CD4-positive, alpha-beta T cell treated with Interleukin-10 for 1 hour (primary cell): ENCODE measurements around the gene RECK.
"Not testable (repeated sequence)": the region's sequence is repeated elsewhere in the genome, so short reads cannot be mapped to it uniquely, and the experiment has no call there.

Experiments
- DNase-seq: peaks from one replicate; pipeline ENCODE4 v3.0.0-alpha.2; 2020

The RECK gene

GRCh38 chr9:36142510-36143244, 106.0 kb downstream of the RECK start:
- DNase-seq, result peak; percentile 28

DNA sequence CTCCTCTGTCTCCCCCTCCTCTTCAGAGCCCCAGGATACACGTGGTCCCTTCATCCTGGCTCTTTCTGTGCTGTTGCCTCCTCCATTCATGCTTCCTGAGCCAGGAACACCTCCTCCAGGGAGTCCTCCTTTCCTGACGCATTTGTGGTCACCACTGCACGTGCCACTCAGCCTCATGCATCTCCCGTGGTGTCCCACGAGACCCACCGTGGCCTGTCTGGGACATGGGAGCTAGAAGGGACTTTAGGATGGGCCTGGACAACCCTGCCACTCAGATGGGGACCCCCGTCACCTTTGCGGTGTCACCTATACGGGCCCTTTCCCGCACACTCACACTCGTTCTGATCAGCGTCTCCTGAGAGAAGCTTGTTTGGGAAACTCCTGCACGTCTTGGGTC, 106.5 kb downstream of the RECK start:
- no peak for DNase-seq

DNA sequence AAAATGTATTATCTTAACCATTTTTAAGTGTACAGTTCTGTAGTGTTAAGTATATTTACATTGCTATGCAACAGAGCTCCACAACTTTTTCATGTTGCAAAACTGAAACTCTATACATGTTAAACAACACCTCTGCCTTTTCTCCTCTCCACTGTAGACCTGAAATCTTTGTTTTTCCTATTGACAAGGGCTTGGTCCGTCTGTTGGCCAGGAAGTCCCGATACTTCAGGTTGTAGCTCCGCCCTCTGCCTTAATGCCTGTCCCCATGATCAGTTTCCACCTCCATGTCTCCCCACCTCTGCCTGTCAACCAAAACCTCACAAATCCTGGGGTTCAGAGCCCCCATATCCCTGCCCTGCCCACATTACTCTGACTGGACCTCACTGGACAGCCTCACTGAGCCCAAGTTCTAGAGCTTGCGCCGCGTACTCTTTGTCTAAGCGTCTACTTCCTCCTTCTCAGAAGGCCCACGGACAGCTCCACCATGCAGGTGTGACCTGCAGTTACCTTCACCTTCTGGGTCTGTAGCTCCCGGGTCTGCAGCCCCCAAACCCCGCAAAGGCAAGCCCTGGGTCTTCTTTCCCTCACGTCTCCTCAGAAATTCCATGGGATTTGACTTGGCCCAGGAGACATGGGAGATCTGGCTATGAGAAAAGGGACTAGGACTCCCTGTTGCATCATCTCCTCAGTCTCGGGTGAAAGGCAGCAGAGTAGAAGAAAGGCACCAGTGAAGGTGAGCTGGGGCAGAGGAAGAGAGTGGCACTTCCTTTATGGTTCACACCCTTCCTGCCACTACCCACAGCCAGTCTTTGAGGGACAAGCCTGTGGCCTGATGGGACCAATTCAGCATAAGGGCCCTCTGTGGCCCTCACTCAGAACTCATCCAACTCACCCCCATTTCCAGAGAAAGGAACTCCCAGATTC, 107.9 kb downstream of the RECK start:
- DNase-seq, result peak; percentile 49

DNA sequence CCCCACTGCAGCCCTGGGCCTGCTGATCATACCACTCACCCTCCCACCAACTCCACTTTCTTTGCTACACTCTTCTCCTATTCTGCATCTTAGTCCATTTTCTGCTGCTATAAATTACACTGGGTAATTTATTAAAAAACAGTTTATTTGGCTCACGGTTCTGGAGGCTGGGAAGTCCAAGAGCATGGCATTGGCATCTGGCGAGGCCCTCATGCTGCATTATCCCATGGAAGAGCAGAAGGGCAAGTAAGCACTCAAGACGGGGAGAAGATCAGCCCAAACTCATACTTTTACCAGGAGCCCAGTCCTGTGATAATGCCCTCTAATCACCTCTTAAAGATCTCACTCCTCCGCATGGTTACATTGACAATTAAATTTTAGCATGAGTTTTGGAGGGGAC, 109.3 kb downstream of the RECK start:
- no peak for DNase-seq

- DNase-seq, result no peak
Measured at GRCh38 chr9:36146651-36147050, 109.9 kb downstream of the RECK start.

- DNase-seq, result no peak
Measured at GRCh38 chr9:36147441-36148175, 110.9 kb downstream of the RECK start.

- DNase-seq, result peak; percentile 77
Measured at GRCh38 chr9:36148311-36149051, 111.8 kb downstream of the RECK start.

DNA sequence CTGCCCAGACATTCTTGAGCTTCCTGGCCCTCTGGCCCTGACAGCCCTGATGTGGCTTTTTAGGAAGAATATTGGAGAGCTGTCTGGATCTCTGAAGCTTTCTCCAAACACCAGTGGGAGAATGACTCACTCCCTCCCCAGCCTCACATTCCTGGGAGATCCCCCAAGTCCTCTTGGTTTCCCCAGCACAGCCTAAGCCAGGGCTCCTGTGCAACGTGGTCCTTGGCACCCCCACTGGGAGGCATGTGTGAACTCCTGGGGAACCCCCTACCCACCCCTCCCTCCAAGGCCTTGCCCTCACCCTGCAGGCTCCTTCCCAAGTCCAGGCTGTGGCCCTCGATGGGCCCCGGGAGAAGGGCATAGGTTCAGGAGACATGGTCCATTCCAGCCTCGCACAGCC, 112.5 kb downstream of the RECK start:
- no peak for DNase-seq

GRCh38 chr9:36150574-36151315, 114.0 kb downstream of the RECK start:
- DNase-seq, result no peak

DNA sequence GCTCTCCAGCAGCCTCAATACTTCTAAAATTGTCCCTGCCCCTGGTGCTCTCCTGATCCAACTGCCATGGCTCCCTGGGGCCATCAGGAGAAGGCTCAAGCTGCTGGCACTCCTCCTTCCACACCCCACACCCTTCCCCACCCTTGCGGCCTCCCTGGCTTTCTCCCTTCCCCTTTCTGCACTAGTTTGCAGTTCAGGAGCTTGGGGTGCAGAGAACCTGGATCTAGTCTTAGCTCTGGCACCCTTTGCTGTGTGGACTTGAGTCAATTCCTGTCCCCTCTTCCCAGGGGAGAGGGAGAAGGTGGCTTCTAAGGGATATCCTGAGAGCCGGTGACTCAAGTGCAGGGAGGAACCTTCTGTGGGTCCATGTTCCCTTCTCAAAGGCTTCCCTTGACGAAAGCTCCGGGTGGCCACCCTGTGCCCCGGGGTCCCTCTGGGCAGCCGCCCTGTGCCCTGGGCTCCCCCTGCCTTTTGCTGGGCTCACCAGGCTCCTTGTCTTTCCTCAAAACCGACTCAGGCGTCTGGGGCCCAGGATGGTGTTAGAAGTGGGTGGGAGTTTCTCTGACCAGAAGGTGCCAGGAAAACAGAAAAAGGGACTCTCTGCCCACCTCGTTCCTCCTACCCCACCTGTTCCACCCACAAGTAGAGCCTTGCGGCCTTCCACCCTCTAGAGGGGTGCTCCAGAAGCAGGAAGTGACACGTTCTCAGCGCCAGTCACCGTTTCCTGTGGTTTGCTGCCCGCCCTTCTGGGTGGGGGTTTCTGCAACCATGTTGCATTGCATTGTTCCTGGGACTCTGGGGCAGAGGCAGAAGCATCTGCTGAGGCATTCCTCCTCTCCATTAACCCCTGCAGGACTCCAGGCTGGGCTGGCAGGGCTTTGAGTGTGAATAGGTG, 114.8 kb downstream of the RECK start:
- DNase-seq, result peak; percentile 90

- DNase-seq, result no peak
Measured at GRCh38 chr9:36152741-36153438, 116.2 kb downstream of the RECK start.

DNA sequence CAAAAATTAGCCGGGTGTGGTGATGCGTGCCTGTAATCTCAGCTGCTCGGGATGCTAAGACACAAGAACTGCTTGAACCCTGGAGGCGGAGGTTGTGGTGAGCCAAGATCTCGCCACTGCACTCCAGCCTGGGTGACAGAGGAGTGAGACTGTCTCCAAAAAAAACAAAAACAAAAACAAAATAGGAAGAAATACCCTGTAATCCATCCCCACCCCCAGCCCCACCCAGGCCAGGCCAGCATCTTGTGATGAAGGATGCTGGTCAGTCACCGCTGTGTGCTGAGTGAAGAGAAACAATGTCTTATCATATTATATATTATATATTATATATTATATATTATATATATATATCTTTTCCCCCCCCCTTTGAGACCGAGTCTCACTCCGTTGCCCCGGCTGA, 117.0 kb downstream of the RECK start:
- DNase-seq, result no peak

DNA sequence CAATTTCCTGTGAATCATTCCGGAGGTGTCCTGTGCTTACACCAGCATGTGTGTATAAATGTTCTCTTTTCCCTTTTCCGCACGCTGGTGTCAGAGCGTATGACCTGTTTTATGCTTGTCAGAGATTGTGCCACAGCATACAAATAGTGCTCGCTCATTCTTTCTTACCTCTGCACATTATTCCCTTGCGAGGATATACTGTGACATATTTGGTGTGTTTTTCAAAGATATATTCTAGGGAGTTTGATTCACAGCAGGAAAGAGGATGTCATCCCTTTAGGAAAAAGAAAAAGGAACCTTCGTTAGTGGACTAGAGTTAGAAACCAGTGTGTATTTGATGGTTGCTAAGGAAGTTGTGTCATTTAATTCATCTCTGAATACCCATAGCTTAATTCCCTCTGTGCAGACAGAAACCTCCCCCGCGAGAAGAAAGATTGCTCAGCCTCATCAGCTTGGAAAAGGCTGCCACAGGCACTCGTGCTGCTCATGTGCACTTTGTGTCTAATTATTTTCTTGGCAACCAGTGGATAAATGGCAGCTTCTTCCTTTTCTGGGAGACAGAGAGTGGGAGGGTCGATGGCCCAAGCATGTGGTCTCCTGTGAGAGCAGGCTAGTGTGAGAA, 117.7 kb downstream of the RECK start:
- DNase-seq, result peak; percentile 32

DNA sequence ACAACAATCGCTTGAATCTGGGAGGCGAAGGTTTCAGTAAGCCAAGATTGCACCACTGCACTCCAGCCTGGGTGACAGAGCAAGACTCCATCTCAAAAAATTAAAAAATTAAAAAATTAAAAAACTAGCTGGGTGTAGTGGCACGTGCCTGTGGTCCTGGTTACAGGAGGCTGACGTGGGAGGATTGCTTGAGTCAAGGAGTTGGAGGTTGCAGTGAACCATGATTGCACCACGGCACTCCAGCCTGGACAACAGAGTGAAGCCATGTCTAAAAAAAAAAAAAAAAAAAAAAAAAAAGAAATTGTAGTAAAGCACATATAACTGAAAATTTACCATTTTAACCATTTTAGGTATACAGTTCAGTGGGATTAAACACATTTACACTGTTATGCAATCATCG, 119.4 kb downstream of the RECK start:
- no peak for DNase-seq

DNA sequence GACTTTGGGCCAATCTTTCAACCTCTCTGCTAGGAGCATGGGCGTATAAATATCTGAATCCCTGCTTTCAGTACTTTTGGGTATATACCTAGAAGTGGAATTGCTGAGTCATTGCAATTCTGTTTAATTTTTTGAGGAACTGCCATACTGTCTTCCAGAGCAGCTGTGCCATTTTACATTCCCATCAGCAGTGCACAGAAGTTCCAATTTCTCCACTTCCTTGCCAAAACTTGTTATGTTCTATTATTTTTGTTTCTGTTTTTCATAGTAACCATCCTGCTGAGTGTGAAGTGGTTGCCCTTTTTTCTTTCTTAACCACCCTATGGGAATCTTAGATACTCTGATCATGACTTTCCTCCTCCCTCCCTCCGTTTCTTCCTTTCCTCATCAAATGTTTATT, 121.4 kb downstream of the RECK start:
- no peak for DNase-seq

DNA sequence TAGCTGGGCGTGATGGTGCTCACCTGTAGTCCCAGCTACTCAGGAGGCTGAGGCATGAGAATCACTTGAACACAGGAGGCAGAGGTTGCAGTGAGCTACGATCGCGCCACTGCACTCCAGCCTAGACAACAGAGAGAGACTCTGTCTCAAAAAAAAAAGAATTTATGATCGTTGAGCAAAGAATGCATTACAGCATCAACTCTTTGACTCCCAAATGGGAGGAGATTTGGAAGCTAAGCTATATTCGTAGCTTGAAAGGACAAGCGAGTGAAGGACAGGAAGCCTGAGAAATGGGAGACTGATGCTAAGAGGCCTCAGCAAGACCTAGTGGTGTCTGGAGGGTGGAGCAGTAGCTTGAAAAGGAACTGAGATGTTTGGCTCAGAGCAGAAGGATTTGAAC, 122.2 kb downstream of the RECK start:
- no peak for DNase-seq

- DNase-seq, result not testable (repeated sequence)
Measured at GRCh38 chr9:36159509-36159908, 122.8 kb downstream of the RECK start.

GRCh38 chr9:36160126-36160525, 123.4 kb downstream of the RECK start:
- not testable (repeated sequence) for DNase-seq

GRCh38 chr9:36161187-36161586, 124.5 kb downstream of the RECK start:
- DNase-seq, result no peak
